H7 (cell line): ENCODE data around the gene TRPM2. TPM values are rescaled to one million over a fixed set of nuclear protein-coding genes. Genes with fewer than 3 reads are reported as not detected.
"Not testable (repeated sequence)": the region's sequence is repeated elsewhere in the genome, so short reads cannot be mapped to it uniquely, and the experiment has no call there.

ENCODE experiments used
- DNase-seq: peaks from one replicate; pipeline ENCODE4 v3.0.0; 2012
- H3K27me3 ChIP-seq: 2 replicates; pipeline ENCODE4 v1.6.0; 2011; ENCODE audit warnings: mild to moderate bottlenecking, low read length; ENCODE audit not compliant: control insufficient read depth, insufficient read depth
- H3K36me3 ChIP-seq: replicated peaks from 2 replicates; pipeline ENCODE4 v1.5.1; 2011; ENCODE audit warnings: low read length; ENCODE audit not compliant: control insufficient read depth, insufficient read depth
- H3K4me3 ChIP-seq: 2 replicates; pipeline ENCODE4 v1.5.1; 2011; ENCODE audit warnings: low read depth, mild to moderate bottlenecking, control low read depth, low read length, moderate library complexity; ENCODE audit not compliant: insufficient read depth
- total RNA-seq: library from RNA; depleted of rRNA; stranded (reverse); fragments of >200 nt; shearing (Covaris generic); gene quantifications from 2 replicates; pipeline ENCODE4 v1.2.3, GENCODE V29; 2014

The TRPM2 gene
- total RNA-seq, 1 experiment from 2014 or later: 0.42 TPM

DNA sequence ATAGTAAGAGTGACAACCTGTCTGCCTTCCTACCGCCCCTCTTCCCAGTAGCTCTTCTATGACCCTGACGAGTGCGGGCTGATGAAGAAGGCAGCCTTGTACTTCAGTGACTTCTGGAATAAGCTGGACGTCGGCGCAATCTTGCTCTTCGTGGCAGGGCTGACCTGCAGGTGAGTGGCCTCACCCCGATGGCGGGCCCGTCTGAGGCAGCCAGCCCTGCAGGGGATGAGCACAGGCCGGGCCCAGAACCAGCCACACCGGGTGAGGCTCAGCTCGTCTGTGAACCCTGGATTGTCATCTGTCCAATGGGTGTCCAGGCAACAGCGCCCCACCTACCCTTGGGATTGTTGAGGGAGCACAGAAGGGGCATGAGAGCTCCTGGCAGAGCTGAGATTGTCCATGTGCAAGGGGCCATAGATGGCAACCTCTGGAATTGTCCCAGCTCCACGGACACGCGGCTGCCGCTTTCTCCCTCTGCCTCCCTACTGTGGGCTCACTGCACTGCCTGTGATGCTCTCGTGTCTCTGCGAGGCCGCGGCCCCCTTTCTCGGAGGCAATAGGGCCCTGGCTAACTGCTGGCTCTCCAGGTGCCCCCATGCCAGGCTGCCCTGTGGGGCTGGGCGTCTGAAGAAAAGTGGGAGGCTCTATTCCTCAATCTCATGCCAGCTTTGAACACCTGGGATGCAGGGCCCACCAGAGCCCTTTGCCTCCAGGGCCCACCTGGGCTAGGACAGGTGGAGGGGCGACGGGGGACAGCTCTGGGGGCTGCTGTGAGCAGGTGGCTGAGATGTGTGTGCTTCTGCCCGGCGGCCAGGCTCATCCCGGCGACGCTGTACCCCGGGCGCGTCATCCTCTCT is 51.9 kb downstream of the TRPM2 start:
- no peak for DNase-seq
- H3K4me3 ChIP-seq: no peak overlapping the region
- H3K27me3 ChIP-seq: no peaks in the 10 kb centered on the region
- no peaks in the 10 kb centered on the region for H3K36me3 ChIP-seq

DNA sequence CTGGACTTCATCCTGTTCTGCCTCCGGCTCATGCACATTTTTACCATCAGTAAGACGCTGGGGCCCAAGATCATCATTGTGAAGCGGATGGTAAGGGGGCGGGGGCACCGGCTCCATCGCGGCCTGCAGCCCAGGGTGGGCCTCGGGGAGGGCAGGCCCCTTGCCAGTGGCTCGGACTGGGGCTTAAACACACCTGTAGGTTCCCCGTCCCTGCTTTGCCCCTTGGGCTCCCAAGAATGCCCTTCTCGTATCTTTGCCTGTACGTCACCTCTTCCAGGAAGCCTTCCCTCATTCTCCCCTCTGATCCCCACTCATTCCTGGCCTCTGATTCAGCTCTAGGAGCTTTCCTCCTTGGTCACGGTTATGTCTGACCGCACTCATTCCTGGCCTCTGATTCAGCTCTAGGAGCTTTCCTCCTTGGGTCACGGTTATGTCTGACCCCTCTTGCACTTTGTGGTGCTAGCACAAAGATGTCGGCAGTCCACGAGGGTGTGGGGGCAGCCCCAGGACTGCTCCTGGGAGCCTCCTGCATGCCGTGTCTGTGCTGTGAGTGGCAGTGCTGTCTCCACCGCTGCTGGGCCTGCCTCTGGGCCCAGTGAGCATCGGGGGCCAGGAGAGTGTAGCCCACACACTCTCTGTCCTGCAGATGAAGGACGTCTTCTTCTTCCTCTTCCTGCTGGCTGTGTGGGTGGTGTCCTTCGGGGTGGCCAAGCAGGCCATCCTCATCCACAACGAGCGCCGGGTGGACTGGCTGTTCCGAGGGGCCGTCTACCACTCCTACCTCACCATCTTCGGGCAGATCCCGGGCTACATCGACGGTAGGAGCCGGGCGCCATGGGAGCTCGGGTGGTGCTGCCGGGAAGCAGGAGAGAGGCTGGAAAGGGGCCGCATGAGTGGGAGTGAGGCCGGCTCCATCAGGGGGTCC is 52.8 kb downstream of the TRPM2 start:
- H3K27me3 ChIP-seq: no peaks in the 10 kb centered on the region
- H3K4me3 ChIP-seq: no peak overlapping the region
- no peak for DNase-seq
- no peaks in the 10 kb centered on the region for H3K36me3 ChIP-seq

DNA sequence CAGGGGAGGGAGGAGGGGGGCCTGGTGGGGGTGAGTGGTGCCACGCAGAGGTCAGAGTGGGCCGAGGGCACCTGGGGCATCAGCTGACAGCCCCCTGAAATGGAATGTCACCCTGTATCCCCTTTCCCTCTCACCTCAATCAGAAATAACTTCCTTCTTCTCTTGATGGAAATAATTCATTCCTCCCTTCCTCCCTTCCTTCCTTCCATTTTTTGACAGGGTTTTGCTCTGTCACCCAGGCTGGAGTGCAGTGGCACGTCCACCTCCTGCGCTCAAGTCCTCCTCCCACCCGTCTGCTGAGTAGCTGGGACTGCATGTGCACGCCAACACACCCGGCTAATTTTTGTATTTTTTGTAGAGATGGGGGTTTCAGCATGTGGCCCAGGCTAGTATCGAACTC is 53.5 kb downstream of the TRPM2 start:
- peak; percentile 24 for DNase-seq
- Histone ChIP-seq H3K4me3 (no peak overlapping the region), H3K36me3 (no peaks in the 10 kb centered on the region), H3K27me3 (no peaks in the 10 kb centered on the region)

DNA sequence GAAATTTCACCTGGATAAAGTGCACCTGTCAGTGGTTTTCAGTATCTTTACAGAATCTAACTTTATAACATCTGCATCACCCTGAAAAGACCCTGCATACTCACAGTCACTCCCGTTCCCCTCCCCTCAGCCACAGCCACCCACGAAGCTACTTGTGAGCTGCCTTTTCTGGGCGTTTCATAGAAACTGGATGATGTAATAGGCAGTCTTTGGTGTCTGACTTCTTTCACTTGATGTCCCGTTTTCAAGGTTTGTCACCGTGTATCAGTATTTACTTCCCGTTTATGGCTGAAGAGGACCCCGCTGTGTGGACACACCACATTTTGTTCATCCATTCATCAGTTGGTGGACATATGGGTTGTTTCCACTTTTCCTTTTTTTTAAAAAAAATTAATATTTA is 54.1 kb downstream of the TRPM2 start:
- DNase-seq: peak; percentile 19
- Histone ChIP-seq H3K36me3 (no peaks in the 10 kb centered on the region), H3K27me3 (no peaks in the 10 kb centered on the region), H3K4me3 (no peak overlapping the region)

DNA sequence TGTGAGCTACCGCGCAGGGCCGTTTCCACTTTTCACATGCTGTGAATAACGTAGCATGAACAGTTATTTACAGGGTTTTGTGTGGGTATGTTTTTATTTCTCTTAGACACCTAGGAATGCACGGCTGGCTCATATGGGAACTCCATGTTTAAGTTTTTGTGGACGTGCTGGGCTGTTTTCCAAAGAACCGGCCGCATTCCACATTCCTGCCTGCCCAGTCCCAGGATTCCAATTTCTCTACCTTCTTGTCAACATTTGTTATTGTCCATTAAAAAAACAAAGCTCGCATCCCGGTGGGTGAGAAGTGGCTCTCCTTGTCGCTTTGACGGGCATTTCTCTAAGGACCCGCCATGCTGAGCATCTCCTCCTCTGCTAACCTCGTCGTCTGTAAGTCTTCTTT is 54.8 kb downstream of the TRPM2 start:
- Histone ChIP-seq H3K36me3 (no peaks in the 10 kb centered on the region), H3K4me3 (no peak overlapping the region), H3K27me3 (no peaks in the 10 kb centered on the region)
- no peak for DNase-seq

DNA sequence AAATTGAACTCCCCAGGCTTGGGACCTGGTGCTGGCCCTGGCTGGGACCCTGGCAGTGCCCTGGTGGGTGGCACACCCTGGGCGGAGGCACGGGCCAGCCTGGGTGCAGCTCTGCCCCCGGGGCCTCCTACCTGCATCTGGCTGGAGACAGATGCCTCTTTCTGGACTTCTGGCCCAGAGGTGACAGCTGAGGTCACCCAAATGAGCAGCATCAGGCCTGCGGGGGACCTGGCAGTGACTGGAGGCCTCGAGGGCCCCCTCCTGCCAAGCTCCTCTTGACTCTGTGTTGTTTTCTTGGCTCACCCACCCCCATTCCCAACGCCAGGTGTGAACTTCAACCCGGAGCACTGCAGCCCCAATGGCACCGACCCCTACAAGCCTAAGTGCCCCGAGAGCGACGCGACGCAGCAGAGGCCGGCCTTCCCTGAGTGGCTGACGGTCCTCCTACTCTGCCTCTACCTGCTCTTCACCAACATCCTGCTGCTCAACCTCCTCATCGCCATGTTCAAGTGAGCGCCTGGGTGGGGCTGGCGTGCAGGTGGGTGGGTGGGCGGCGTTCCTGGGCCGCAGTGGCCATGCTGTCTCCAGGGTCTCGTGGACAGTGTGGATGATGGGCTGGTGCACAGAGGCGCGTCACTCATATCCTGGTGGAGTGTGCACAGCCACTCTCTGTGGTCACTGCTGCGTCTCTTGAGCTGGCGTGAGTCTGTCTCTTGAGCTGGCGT is 60.3 kb downstream of the TRPM2 start:
- Histone ChIP-seq H3K36me3 (no peaks in the 10 kb centered on the region), H3K4me3 (no peak overlapping the region), H3K27me3 (no peaks in the 10 kb centered on the region)
- DNase-seq: no peak

DNA sequence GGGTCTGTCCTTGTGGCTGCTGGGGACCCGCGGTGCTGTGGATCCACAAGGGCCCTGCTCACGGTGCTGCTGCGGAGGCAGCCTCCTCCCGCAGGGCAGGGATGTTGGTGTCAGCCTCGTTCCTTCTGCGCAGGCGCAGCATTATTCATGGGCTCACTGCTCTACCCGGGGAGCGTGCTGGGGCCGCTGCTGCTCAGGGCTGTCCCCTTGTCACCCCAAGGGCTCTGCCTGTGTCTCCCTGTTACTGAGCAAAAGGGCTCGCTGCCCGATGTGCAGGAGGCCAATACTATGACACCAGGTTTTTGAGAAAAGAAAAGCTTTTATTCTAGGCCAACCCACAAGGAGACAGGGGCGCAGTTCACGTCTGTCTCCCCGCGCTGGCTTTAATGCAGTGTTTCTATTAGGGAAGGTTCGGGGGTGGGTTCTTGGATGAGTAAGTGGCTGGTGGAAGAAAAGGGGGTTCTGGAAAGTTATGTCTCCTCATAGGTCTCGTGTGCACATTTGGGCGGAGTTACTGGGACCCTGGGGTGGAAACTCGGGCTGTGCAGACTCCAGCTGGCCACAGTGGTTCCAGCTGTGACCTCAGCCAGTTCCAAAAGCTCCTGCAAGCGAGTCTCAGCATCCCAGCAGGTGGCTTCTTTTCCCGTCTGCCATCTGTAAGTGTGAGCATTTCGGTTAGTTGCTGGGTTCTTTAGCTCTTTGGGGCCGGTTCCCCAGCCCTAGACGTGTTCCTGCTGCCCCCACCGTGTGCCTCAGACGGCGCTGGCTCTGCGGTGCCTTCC is 61.1 kb downstream of the TRPM2 start:
- Histone ChIP-seq H3K27me3 (no peaks in the 10 kb centered on the region), H3K4me3 (no peak overlapping the region), H3K36me3 (no peaks in the 10 kb centered on the region)
- peak; percentile 31 for DNase-seq

DNA sequence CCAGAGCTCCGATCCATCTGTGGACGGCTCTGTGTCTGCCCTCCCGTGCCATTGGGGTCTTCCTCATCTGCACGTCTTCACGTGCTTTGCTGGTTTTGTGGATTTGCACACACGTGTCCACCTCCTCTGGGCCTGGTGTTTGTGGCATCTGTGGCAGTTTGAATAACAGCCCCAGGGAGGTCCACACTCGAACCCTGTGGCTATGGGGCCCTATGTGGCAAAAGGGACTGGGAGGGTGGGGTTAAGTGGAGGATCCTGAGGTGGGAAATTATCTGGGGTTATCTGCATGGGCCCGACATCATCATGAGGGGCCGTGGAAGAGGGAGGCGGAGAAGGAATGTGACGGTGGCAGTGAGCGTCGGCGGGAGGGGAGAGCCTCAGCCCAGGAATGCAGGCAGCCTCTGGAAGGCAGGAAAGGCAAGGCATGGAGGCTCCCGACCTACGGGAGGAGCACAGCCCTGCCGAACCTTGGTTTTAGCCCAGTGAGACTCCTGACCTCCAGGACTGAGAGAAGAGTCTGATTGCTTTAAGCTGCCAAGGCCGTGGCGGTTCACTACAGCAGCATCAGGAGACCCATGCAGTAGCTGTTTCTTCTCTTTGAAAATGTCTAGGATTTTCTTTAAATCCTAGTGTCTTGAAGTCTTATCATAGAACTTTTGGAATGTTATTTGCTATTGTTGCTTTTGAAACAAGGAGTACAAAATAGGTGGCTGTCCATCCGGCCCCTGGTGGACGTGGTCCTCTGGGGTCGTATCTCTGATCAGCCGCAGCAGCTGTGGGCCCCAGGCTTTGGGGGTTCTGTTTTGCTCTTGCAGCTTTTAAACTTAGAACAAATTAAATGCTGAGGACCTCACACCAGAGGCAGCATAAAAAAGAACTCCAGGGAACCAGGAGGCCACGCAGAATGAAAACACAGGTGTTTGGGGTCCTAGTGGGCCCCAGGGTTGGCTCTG is 61.9 kb downstream of the TRPM2 start:
- H3K36me3 ChIP-seq: no peaks in the 10 kb centered on the region
- DNase-seq: peak; percentile 46
- no peaks in the 10 kb centered on the region for H3K27me3 ChIP-seq
- H3K4me3 ChIP-seq: no peak overlapping the region

DNA sequence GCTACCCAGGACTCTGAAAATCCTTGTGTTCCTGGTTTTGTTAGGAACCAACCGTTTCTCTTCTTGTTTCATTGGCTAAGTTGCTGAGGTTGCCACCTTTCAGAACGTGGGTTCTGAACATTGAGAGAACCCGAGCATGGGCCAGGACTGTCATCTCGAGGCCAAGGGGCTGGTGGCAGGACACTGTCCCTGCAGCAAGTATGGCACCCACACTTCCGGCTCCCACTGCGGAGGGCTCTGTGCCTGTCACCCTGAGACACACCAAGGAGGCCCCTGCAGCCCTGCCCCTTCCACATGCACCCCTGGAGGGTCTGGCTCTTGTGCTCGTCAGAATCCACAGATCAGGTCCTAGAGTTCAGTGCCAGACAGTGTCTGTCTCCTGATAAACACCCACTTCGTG is 62.8 kb downstream of the TRPM2 start:
- Histone ChIP-seq H3K27me3 (no peaks in the 10 kb centered on the region), H3K4me3 (no peak overlapping the region), H3K36me3 (no peaks in the 10 kb centered on the region)
- DNase-seq: peak; percentile 15

DNA sequence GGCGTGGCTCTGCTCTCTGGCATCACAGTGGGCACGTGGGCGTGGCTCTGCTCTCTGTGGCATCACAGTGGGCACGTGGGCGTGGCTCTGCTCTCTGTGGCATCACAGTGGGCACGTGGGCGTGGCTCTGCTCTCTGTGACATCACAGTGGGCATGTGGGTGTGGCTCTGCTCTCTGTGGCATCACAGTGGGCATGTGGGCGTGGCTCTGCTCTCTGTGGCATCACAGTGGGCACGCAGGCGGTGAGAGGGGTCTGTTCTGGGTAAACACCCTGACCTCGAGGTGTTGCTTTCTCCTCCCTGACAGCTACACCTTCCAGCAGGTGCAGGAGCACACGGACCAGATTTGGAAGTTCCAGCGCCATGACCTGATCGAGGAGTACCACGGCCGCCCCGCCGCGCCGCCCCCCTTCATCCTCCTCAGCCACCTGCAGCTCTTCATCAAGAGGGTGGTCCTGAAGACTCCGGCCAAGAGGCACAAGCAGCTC is 64.2 kb downstream of the TRPM2 start:
- not testable (repeated sequence) for H3K36me3 ChIP-seq, H3K27me3 ChIP-seq, DNase-seq, H3K4me3 ChIP-seq

DNA sequence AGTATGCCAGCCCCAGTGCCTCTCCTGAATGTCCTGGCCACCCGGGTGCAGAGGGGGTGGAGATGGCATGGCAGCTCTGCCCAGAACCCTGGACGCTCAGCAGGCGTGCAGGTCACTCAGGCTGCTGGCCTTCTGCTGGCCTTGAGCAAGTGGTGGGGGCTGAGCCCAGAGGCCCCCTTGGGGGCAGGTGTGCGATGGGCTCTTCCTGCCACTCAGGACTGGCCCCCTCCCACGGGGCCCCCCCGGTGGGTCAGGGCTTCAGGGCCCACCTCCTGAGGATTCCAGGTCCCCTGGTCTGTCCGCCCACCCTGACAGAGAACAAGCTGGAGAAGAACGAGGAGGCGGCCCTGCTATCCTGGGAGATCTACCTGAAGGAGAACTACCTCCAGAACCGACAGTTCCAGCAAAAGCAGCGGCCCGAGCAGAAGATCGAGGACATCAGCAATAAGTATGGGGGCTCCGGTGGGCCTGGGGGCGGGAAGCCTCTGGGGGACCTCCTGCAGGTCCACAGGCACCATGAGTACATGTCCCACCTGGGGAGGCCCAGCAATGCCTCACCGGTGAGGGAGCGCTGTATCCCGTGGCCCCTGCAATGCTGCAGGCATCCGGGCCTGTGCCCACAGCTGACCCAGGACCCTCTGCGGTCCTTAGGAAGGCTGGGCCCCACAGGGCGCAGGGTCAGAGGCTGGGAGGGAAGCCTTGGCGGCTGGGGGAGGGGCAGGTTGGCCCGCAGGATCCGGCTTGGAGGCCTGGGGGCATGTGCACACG is 64.9 kb downstream of the TRPM2 start:
- DNase-seq: peak; percentile 32
- Histone ChIP-seq H3K4me3 (no peak overlapping the region), H3K36me3 (no peaks in the 10 kb centered on the region), H3K27me3 (no peaks in the 10 kb centered on the region)

DNA sequence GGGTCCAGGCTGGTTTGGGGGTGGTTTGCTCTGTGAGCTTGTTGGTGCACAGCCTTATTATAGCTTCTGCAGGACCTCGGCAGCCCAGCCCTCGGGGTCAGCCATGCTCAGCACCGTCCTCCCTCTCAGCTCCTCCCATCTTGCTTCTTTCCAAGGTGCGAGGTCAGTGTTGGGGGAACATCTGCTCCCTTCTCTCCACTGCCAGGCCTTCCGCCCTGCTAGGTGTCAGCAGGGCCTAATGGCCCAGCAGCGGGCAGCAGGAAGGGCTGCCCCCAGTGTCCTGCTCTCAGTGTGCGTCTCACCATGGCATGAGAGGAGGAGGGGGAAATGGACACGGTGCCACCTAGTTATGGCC is 65.4 kb downstream of the TRPM2 start:
- H3K4me3 ChIP-seq: no peak overlapping the region
- no peaks in the 10 kb centered on the region for H3K36me3 ChIP-seq
- peak; percentile 17 for DNase-seq
- H3K27me3 ChIP-seq: no peaks in the 10 kb centered on the region
